Upper lobe of right lung (tissue), 1 donor: ENCODE measurements around the gene ACSL5. TPM values are rescaled to one million over a fixed set of nuclear protein-coding genes. Genes with fewer than 3 reads are reported as not detected.
"Not testable (repeated sequence)": the region's sequence is repeated elsewhere in the genome, so short reads cannot be mapped to it uniquely, and the experiment has no call there.

Source experiments
- ATAC-seq: fragments of 200-7000 bp; cut with Tn5 transposase; one replicate; pipeline ENCODE4 v1.9.1; 2020; ENCODE audit warnings: mild to moderate bottlenecking, moderate library complexity
- DNase-seq: peaks from one replicate; pipeline ENCODE4 v3.0.0-alpha.2; 2020
- H3K27ac ChIP-seq: fragments of 200-600 bp; one replicate; pipeline ENCODE4 v1.8.0; 2022
- H3K27me3 ChIP-seq: fragments of 200-600 bp; one replicate; pipeline ENCODE4 v1.8.0; 2022; ENCODE audit warnings: mild to moderate bottlenecking
- H3K36me3 ChIP-seq: fragments of 200-600 bp; one replicate; pipeline ENCODE4 v1.8.0; 2022
- H3K4me1 ChIP-seq: fragments of 200-600 bp; one replicate; pipeline ENCODE4 v1.8.0; 2022
- H3K4me3 ChIP-seq: fragments of 200-600 bp; one replicate; pipeline ENCODE4 v1.8.0; 2022; ENCODE audit warnings: mild to moderate bottlenecking
- H3K9me3 ChIP-seq: fragments of 200-600 bp; one replicate; pipeline ENCODE4 v1.8.0; 2022
- CTCF ChIP-seq: fragments of 200-600 bp; IDR thresholded peaks from one replicate; pipeline ENCODE4 v1.8.0; 2022; ENCODE audit warnings: antibody characterized with exemption
- intact Hi-C: fragments of 100-400 bp; cut with DNase I; formaldehyde crosslinking; loops from one replicate; pipeline ENCODE4 v1.11.0; 2022
- total RNA-seq: library from RNA; stranded (reverse); fragmentation: NEBNext Ultra II Directional; extraction: Animal tissue kit (Norgen Biotek cat#: 25700); gene quantifications from one replicate; pipeline ENCODE4 v1.2.1, GENCODE V29; 2021
- donor health status: DM: no; HTN: yes; CAD: no; lungs with severe emphysema.

ACSL5 gene
- total RNA-seq, 1 donor from 2014 or later: 79.1 TPM

- Histone ChIP-seq H3K27me3 (no peaks in the 10 kb centered on the region), H3K27ac (no peak overlapping the region), H3K4me3 (no peak overlapping the region), H3K4me1 (peaks cover 26% of the 10 kb centered on the region), H3K9me3 (no peaks in the 10 kb centered on the region), H3K36me3 (peaks cover 14% of the 10 kb centered on the region)
- ATAC-seq: no peak
- no peak for DNase-seq
- intact Hi-C loops: no loop called here
- TF ChIP-seq CTCF: no peak
These were observed 75.0 kb downstream of the ACSL5 start for GRCh38 chr10:112448888-112449287.

- TF ChIP-seq CTCF: no peak
- Histone ChIP-seq H3K9me3 (no peaks in the 10 kb centered on the region), H3K27me3 (no peaks in the 10 kb centered on the region), H3K4me3 (no peak overlapping the region), H3K36me3 (no peaks in the 10 kb centered on the region), H3K4me1 (no peaks in the 10 kb centered on the region), H3K27ac (no peak overlapping the region)
- intact Hi-C loops: no loop called here
- DNase-seq (no peak), ATAC-seq (no peak)
These were observed 81.2 kb downstream of the ACSL5 start for GRCh38 chr10:112454910-112455779.

- DNase-seq (no peak), ATAC-seq (no peak)
- no peaks in the 10 kb centered on the region for H3K27me3 ChIP-seq
- peaks cover 7% of the 10 kb centered on the region for H3K36me3 ChIP-seq
- intact Hi-C loops: no loop called here
- no peak overlapping the region for H3K4me3 ChIP-seq
- no peaks in the 10 kb centered on the region for H3K4me1 ChIP-seq
- no peak overlapping the region for H3K27ac ChIP-seq
- peak; percentile 6 for TF ChIP-seq CTCF
- H3K9me3 ChIP-seq: no peaks in the 10 kb centered on the region
These were observed 82.6 kb downstream of the ACSL5 start for GRCh38 chr10:112456533-112456932.

GRCh38 chr10:112460366-112460765 is 86.5 kb downstream of the ACSL5 start:
- no peaks in the 10 kb centered on the region for H3K9me3 ChIP-seq
- H3K4me1 ChIP-seq: no peaks in the 10 kb centered on the region
- TF ChIP-seq CTCF: no peak
- intact Hi-C loops: no loop called here
- H3K27ac ChIP-seq: no peak overlapping the region
- H3K36me3 ChIP-seq: peaks cover 18% of the 10 kb centered on the region
- no peak overlapping the region for H3K4me3 ChIP-seq
- no peaks in the 10 kb centered on the region for H3K27me3 ChIP-seq
- DNase-seq (no peak), ATAC-seq (no peak)

GRCh38 chr10:112461029-112461887 is 87.3 kb downstream of the ACSL5 start:
- Histone ChIP-seq H3K4me1 (no peaks in the 10 kb centered on the region), H3K27ac (no peak overlapping the region), H3K9me3 (no peaks in the 10 kb centered on the region), H3K27me3 (no peaks in the 10 kb centered on the region), H3K4me3 (no peak overlapping the region), H3K36me3 (peaks cover 27% of the 10 kb centered on the region)
- no peak for TF ChIP-seq CTCF
- intact Hi-C loops: no loop called here
- ATAC-seq (no peak), DNase-seq (no peak)

- H3K27me3 ChIP-seq, DNase-seq, ATAC-seq, intact Hi-C loops, H3K9me3 ChIP-seq, H3K27ac ChIP-seq, H3K4me3 ChIP-seq, H3K4me1 ChIP-seq: not testable (repeated sequence)
- H3K36me3 ChIP-seq: peaks cover 45% of the 10 kb centered on the region
These were observed 90.2 kb downstream of the ACSL5 start for GRCh38 chr10:112464074-112464473.
